ENCODE results near the gene PCNX1.

The PCNX1 gene

DNA sequence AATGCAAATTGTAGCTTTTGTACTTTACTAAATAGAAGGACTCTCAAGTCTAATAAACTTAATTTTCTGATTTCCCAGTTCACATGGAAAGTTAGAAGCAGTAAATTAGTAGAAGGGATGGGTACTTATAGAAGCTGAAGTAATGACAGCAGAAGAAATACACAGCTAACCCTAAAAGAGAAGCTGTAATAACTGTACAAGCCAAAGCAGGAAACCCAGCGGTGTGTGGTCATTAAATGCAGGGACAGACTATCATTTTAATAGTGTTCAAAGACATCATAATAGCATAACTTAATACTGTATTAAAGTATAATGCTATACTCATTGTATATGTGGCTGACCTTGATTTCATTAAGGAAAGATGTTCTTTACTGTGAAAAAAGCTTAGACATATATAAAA is 74.9 kb downstream of the PCNX1 start:
- ChIA-PET POLR2A (ENCODE audit: low non-redundant PET) (no interaction called here), CTCF (no interaction called here)
- no peak for DNase-seq (ENCODE audit: low spot score)
- no peak for TF ChIP-seq CTCF (conservative IDR thresholded peaks at IDR 0.05; ENCODE audit: low read depth)
- H3K27ac ChIP-seq, result no peak overlapping the region

GRCh38 chr14:70987041-70987440 is 79.8 kb downstream of the PCNX1 start:
- no peak overlapping the region for H3K27ac ChIP-seq
- CTCF ChIA-PET, result interaction anchor here (0.6 to 1.2 kb wide), 2 partner anchors 15 to 1256 kb away, joined by 3 read pairs; no protein-coding TSS in a partner anchor
- no peak for DNase-seq (ENCODE audit: low spot score)
- POLR2A ChIA-PET (ENCODE audit: low non-redundant PET), result no interaction called here
- TF ChIP-seq CTCF (conservative IDR thresholded peaks at IDR 0.05; ENCODE audit: low read depth), result no peak

GRCh38 chr14:70988452-70988851 is 81.2 kb downstream of the PCNX1 start:
- POLR2A ChIA-PET (ENCODE audit: low non-redundant PET), result no interaction called here
- TF ChIP-seq CTCF (conservative IDR thresholded peaks at IDR 0.05; ENCODE audit: low read depth), result no peak
- no peak for DNase-seq (ENCODE audit: low spot score)
- H3K27ac ChIP-seq, result no peak overlapping the region
- CTCF ChIA-PET, result no interaction called here

GRCh38 chr14:70993931-70994330 is 86.7 kb downstream of the PCNX1 start:
- no peak for TF ChIP-seq CTCF (conservative IDR thresholded peaks at IDR 0.05; ENCODE audit: low read depth)
- ChIA-PET POLR2A (ENCODE audit: low non-redundant PET) (no interaction called here), CTCF (interaction anchor here (0.6 kb wide), 1 partner anchor 84 kb away, joined by 3 read pairs; no protein-coding TSS in a partner anchor)
- no peak for DNase-seq (ENCODE audit: low spot score)
- no peak overlapping the region for H3K27ac ChIP-seq

DNA sequence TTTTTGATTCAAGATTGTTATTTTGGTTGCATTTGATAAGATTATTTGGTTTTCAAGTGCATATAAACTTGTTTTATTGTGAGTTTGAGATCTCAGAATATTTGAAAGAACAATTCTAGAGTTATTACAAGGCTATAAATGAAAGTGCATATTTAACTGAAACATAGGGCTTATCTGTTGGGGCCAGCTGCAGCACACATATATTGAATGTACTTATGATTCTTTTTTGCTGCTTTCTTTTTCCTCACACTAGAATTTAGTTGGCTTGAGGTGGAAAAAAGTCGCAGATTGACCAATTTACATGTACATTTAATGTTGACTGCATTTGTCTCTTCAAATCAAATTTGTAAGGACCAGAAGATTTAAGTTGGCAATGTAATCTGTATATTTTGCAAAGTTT is 88.0 kb downstream of the PCNX1 start:
- H3K27ac ChIP-seq, result no peak overlapping the region
- CTCF ChIA-PET, result interaction anchor here (0.7 kb wide), 1 partner anchor 108 kb away, joined by 3 read pairs; no protein-coding TSS in a partner anchor
- no peak for TF ChIP-seq CTCF (conservative IDR thresholded peaks at IDR 0.05; ENCODE audit: low read depth)
- no peak for DNase-seq (ENCODE audit: low spot score)
- POLR2A ChIA-PET (ENCODE audit: low non-redundant PET), result no interaction called here

- H3K27ac ChIP-seq, result no peak overlapping the region
- no peak for DNase-seq (ENCODE audit: low spot score)
- POLR2A ChIA-PET (ENCODE audit: low non-redundant PET), result no interaction called here
- CTCF ChIA-PET, result no interaction called here
- TF ChIP-seq CTCF (conservative IDR thresholded peaks at IDR 0.05; ENCODE audit: low read depth), result no peak
These were observed 88.4 kb downstream of the PCNX1 start for GRCh38 chr14:70995671-70996070.

DNA sequence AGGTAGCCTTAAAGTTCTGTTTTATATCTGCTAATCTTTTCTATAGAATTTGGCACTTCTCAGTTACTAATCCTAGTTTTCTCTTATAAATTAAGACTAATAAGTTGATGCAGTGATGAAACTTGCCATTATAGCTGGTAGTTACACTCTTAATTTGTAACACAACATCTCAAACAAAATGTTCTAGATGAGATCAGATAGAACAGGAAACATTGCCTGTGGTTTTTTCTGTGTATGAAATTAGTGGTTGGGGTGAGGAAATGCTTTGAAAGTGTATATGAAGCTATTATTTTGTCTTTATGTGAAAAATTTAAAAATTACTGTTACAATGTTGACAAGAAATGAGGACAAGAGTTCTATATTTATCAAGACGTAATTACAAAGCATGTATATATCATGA is 91.9 kb downstream of the PCNX1 start:
- no peak for DNase-seq (ENCODE audit: low spot score)
- H3K27ac ChIP-seq, result no peak overlapping the region
- CTCF ChIA-PET, result interaction anchor here (0.6 kb wide), 1 partner anchor 333 kb away, joined by 3 read pairs; no protein-coding TSS in a partner anchor
- no peak for TF ChIP-seq CTCF (conservative IDR thresholded peaks at IDR 0.05; ENCODE audit: low read depth)
- POLR2A ChIA-PET (ENCODE audit: low non-redundant PET), result no interaction called here

All from RWPE1 (cell line).